Measurements from ENCODE around the gene FBXL13.
"Not testable (repeated sequence)": the region's sequence is repeated elsewhere in the genome, so short reads cannot be mapped to it uniquely, and the experiment has no call there.

FBXL13 gene

DNA sequence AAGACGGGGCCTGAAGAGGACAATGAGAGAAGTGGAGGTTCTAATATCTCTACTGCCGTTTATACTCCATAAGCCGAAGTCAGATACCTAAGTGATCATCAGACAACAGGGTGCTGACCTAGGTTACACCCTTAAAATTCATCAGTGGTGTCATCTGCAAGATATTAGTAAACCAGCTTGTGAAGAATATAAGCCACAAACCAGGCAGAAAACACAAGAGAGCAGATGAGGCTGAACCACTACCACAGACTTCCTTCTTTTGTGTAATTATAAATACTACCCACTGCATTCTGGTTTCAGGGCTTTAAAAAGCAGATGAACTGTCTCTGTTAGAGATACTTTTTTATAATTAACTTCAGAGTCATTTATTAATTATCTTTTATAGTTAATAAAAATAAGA, 230.7 kb downstream of the FBXL13 start:
- DNase-seq = peak in 3 of 4 experiments; percentile 9 to 35 (median 11)

DNA sequence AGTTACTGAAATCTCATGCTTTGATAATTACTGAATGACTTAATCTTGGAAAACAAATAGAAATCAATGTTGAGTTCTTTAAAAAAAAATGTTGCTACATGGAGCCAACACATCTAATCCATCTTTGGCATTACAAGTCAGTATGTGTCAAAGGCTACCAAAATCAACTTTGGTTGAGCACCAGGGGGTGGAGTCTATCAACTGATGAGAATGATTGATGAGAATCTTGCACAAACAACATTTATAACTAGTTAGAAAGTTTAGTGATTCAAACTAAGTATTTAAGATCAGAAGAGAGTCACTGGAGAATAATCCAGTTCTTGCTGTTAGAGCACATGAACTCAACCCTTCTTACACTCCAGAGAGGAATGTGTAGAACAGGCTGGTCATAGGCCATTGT, 232.3 kb downstream of the FBXL13 start:
- DNase-seq = no peak

DNA sequence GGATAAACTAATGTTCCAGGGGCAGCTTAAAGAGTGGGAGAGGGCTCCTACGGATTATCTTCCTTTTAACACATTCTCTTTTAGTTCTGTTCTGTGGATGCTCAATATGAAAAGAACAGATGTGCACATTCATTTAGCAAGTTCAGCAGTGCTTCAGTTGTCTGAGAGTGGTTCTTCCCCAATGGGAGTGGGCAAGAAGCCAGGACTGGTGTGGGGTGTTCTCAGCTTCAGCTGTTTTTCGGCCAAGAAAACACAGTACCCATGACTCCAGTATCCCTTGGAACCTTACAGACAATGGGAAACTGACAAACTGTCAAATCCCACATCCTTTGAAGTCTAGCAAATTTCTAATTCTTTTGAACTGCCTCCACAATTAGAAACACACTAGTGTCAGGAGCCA, 233.3 kb downstream of the FBXL13 start:
- peak in 3 of 4 experiments; percentile 31 to 44 (median 41) for DNase-seq

GRCh38 chr7:102840404-102840803, 234.2 kb downstream of the FBXL13 start:
- no peak for DNase-seq

DNA sequence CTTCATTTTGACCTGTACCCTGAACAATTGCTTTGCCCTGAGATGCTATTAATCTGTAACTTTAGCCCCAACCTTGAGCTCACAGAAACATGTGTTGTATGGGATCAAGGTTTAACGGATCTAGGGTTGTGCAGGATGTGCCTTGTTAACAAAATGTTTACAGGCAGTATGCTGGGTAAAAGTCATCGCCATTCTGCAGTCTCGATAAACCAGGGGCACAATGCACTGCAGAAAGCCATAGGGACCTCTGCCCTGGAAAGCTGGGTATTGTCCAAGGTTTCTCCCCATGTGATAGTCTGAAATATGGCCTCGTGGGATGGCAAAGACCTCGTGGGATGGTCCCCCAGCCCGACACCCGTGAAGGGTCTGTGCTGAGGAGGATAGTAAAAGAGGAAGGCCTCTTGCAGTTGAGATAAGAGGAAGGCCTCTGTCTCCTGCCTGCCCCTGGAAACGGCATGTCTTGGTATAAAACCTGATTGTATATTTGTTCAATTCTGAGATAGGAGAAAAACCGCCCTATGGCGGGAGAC, 236.0 kb downstream of the FBXL13 start:
- DNase-seq = not testable (repeated sequence)

- DNase-seq = no peak
Measured at GRCh38 chr7:102837802-102838201, 236.8 kb downstream of the FBXL13 start.

DNA sequence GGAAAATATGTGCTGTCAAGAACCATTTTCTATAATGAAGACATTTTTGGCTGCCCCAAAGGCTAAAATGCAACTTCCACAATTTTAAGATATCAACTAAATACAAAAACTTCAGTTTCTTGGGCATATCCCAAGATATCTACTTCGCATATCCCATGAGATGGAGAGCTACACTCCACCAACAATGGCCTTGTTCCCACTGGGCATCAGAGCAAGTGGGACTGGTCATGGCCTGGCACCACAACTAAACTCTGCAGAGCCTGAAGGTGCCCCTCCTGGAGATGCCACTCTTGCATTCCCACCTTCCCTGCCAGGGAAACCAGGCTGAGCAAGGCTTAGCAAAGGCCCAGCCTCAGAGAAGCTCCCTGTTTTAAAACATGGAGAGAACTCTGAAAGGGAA, 237.6 kb downstream of the FBXL13 start:
- DNase-seq = no peak

- DNase-seq = peak in 3 of 4 experiments; percentile 16 to 47 (median 35)
Measured at GRCh38 chr7:102836191-102836919, 238.2 kb downstream of the FBXL13 start.

- peak; percentile 25 to 85 (median 66) for DNase-seq
Measured at GRCh38 chr7:102834999-102835398, 239.6 kb downstream of the FBXL13 start.

DNA sequence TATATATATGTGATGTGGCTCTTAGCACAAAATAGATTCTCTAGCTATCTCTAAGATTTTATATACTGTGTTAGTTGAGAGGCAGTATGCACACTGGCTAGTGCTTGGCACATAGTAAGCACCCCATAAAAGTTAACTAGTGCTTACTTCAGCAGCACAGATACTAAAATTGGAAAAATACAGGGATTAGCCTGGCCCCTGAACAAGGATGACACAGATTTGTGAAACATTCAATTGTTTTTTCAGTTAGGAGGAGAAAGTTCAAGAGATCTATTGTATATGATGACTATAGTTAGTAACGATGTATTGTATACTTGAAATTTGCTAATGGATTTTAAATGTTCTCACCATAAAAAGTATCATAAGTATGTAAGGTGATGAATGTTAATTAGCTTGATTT, 240.1 kb downstream of the FBXL13 start:
- no peak for DNase-seq

DNA sequence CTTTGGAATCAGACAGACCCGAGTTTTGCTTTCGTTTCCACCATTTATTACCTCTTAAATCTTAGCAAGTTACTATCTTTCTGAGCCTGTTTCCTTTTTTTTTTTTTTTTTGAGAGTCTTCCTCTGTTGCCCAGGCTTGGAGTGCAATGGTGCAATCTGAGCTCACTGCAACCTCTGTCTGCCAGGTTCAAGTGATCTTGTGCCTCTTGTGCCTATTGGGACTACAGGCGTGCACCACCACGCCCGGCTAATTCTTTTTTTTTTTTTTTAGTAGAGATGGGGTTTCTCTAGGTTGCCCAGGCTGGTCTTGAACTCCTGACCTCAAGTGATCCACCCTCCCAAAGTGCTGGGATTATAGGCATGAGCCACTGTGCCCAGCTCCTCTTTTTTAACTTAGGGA, 241.3 kb downstream of the FBXL13 start:
- no peak for DNase-seq

GRCh38 chr7:102832674-102833073, 241.9 kb downstream of the FBXL13 start:
- no peak for DNase-seq

DNA sequence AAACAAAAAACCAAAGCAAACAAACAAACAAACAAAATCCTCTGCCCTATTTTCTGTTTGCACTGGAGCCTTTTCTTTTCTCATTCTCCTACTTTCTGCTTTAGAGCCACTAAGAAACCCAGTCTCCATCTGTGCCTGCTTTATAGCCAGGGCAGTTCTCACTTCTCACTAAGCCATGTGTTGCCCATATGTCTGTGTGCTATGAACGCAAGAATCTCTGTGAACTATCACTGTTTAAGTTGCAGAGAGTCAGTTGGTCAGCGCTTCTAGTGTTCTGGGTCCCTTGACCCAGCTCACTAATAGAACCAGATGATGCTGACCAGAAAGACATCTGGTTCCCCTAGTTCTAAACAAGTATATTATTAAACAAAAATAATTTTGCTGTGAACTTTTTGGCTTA, 244.4 kb downstream of the FBXL13 start:
- no peak for DNase-seq

GRCh38 chr7:102829075-102829474, 245.5 kb downstream of the FBXL13 start:
- no peak for DNase-seq

- DNase-seq = no peak
Measured at GRCh38 chr7:102828286-102828685, 246.3 kb downstream of the FBXL13 start.

DNA sequence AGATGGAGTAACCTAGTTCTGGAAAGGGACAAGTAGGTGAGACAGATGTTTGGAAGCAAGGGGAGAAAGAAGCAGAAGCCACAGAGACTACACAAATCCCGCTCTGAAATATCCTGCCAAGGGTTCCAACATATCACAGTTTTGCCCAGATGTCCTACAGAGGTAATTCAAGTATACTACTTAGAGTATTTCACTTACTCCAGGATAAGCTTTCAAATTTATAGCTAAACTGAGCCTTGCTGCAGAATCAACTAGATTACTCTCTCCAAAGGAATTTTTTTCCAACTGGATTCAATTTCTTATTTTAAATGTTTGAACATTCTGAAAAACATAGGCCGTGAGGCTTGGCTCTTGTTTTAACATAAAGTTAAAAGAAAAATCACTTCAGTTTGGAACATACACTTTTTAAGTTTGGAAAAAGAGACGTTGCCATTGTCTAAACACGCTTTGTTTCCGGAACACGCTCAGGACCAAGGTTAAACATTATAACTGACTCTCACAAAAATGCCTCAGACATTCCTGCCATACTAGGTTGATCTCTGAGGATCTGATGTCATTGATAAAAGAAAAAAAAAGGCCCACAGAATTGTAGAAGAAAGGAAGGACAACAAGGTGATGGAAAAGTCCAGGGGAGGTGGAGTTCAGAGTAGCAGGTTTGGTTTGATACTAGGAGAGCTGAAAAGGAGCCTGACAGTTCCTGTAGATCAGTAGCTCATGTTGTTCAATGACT, 251.0 kb downstream of the FBXL13 start:
- no peak for DNase-seq

DNA sequence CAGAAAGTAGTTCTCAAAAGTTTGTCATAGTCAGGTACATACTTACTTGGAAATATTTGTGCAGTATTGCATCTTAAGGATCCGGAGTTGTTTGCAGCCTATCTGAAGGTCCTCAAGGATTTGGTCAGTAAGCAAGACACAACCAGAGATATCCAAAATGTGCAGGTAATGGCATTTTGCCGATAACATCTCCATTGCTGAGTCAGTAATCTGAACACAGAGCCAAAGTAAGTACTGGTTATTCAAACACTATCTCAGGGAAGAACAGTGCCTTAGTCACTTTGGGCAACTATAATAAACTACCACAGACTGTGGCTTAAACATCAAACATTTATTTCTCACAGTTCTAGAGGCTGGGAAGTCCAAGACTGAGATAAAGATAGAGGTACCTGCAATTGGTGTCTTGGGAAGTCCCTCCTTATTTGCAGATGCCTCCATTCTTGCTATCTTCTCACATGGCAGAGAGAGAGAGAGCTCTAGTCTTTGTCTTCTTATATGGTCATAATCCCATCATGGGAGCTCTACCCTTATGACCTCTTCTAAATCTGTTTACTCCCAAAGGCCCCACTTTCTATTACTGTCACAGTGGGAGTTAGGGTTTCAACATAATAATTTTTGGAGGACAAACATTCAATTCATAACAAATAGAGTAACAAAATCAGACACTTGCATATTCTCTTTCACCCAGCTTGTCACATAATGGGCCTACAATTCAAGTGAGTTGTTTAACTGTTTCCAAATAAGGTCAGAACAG, 252.4 kb downstream of the FBXL13 start:
- no peak for DNase-seq

DNA sequence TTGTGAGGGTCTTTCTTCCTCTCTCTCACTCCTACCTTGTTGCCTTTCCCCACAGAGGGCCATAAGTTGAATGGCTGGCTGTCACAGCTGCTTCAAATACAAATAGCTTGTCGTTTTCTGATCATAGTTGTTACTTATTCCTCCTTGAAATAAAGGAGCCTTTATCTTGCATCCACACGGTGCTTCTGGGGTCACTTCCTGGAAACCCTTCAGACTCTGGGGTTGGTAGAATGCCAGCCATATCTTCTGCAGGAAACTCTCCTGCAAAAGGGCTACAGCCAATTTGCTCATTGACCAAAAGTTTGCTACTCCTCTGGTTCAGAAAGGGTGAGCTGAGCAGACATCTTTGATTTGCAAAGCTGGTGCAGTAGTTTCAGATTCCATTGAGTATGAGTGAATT, 255.4 kb downstream of the FBXL13 start:
- DNase-seq = no peak

- no peak for DNase-seq
Measured at GRCh38 chr7:102817616-102818573, 256.7 kb downstream of the FBXL13 start.

DNA sequence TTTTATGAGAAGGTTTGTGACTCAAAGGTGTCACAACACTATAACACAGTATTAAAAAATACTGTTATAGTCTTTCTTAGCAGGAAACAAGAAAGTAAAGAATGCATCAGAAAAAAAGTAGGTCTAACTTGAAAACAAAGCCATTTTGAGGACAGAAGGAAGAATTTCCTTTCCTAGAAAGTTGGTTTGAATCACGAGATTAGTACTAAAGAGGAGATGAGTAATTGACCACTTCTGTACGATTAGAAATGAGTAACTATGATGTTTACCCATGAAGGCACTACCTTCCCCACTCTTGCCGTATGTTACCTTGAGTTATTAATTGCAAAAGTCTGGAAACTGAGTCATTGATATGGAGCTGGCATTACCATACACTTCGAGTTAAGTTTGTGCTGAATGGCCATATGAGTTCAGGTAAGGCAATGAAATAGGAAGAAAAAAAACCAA, 260.5 kb downstream of the FBXL13 start:
- DNase-seq = no peak

DNA sequence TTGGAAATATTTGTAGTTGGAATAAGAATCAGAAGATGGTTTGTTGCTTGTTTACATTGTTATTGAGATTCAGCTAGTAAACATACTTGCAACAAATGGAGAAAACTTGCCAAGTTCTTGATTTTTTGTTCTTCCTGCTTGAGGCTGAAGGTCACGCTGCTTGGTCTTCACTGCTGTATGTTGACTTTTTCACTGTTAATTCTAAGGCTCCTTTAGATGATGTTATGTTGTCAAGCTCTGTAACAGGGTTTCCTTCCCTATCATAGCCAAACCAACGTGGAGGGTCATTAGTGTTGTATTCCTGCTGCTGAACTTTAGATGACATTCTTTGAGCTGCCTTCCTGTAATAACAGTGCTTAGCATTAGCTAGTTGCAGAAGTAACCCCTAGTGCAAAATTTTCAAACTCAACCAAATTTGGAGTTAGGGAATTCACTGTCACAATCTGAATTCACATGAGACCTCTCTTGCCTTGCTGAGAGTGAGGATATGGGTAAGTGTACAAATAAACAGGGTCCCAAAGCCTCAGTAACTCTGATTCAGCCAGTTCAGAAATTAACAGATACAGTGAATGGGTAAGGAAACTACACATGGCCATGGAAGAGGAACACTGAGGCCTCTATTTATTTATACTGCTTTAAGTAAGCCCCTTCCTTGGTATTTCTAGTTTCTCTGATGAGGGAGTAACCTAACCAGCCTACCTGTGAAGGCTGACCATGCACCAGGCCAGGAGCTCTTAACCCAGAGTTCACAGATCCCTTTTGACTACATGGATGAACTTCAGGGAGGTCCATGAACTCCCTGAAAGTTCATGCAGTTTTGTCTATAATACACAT, 261.2 kb downstream of the FBXL13 start:
- peak in 3 of 4 experiments; percentile 4 to 33 (median 26) for DNase-seq
